GM23338 (cell line): Measurements from ENCODE around the gene FAM171A2. TPM values are rescaled to one million over a fixed set of nuclear protein-coding genes. Genes with fewer than 3 reads are reported as not detected.

ENCODE experiments used
- ATAC-seq: fragments of 200-7000 bp; cut with Tn5 transposase; 3 replicates; pipeline ENCODE4 v1.9.1; 2020
- DNase-seq: peaks from one replicate; pipeline ENCODE4 v3.0.0-alpha.2; 2015; ENCODE audit warnings: low spot score
- H2AFZ ChIP-seq: fragments of 200-600 bp; sonication (generic); 2 replicates; pipeline ENCODE4 v1.8.0; 2016; ENCODE audit warnings: antibody characterized with exemption, mild to moderate bottlenecking, moderate library complexity
- H3F3A ChIP-seq: fragments of 200-600 bp; sonication (generic); replicated peaks from 2 replicates; pipeline ENCODE4 v1.8.0; 2017; ENCODE audit warnings: antibody characterized with exemption, mixed run types, low read depth
- H3K27ac ChIP-seq: fragments of 200-600 bp; sonication (generic); 2 replicates; pipeline ENCODE4 v1.6.1; 2016; ENCODE audit warnings: low read depth
- H3K27me3 ChIP-seq: fragments of 200-600 bp; sonication (generic); 2 replicates; pipeline ENCODE4 v1.8.0; 2016; ENCODE audit warnings: mild to moderate bottlenecking, mixed run types, moderate library complexity; ENCODE audit not compliant: insufficient read depth
- H3K36me3 ChIP-seq: fragments of 200-600 bp; sonication (generic); 2 replicates; pipeline ENCODE4 v1.8.0; 2016; ENCODE audit warnings: mild to moderate bottlenecking; ENCODE audit not compliant: insufficient read depth
- H3K4me1 ChIP-seq: fragments of 200-600 bp; sonication (generic); 2 replicates; pipeline ENCODE4 v1.8.0; 2016; ENCODE audit warnings: mild to moderate bottlenecking, moderate library complexity; ENCODE audit not compliant: insufficient read depth
- H3K4me2 ChIP-seq: fragments of 200-600 bp; sonication (generic); 2 replicates; pipeline ENCODE4 v1.7.1; 2017; ENCODE audit warnings: mixed run types
- H3K4me3 ChIP-seq: fragments of 200-600 bp; sonication (generic); 2 replicates; pipeline ENCODE4 v1.6.1; 2016; ENCODE audit warnings: mixed run types
- H3K79me2 ChIP-seq: fragments of 200-600 bp; sonication (generic); replicated peaks from 2 replicates; pipeline ENCODE4 v1.8.0; 2017; ENCODE audit warnings: mild to moderate bottlenecking; ENCODE audit not compliant: insufficient read depth
- H3K9me2 ChIP-seq: fragments of 200-600 bp; sonication (generic); 2 replicates; pipeline ENCODE4 v1.8.0; 2017; ENCODE audit not compliant: insufficient read depth
- H4K20me1 ChIP-seq: fragments of 200-600 bp; sonication (generic); replicated peaks from 2 replicates; pipeline ENCODE4 v1.8.0; 2017; ENCODE audit warnings: mild to moderate bottlenecking; ENCODE audit not compliant: insufficient read depth
- H3K27ac Mint-ChIP-seq: 2 replicates; pipeline ENCODE4 v1.8.0; 2020; ENCODE audit warnings: inconsistent platforms, mild to moderate bottlenecking, moderate library complexity, mixed read lengths
- H3K27me3 Mint-ChIP-seq: 3 replicates; pipeline ENCODE4 v1.8.0; 2022; ENCODE audit warnings: low read depth, mild to moderate bottlenecking, moderate library complexity, mixed read lengths, inconsistent platforms; ENCODE audit not compliant: insufficient read depth, poor library complexity
- H3K36me3 Mint-ChIP-seq: 3 replicates; pipeline ENCODE4 v1.8.0; 2021; ENCODE audit warnings: low read depth, mild to moderate bottlenecking, inconsistent platforms, moderate library complexity, mixed read lengths
- H3K4me1 Mint-ChIP-seq: 3 replicates; pipeline ENCODE4 v1.8.0; 2020; ENCODE audit warnings: mild to moderate bottlenecking, inconsistent platforms, mixed read lengths
- H3K4me3 Mint-ChIP-seq: 3 replicates; pipeline ENCODE4 v1.8.0; 2021; ENCODE audit warnings: moderate library complexity, mild to moderate bottlenecking, inconsistent platforms, mixed read lengths
- H3K9me3 Mint-ChIP-seq: 3 replicates; pipeline ENCODE4 v1.8.0; 2020; ENCODE audit warnings: moderate library complexity, mild to moderate bottlenecking, inconsistent platforms, mixed read lengths
- CREB1 ChIP-seq: fragments of 250-450 bp; sonication (Bioruptor Pico); IDR thresholded peaks from 2 replicates; pipeline ENCODE4 v1.5.0; 2020; ENCODE audit warnings: low read depth, mild to moderate bottlenecking, moderate library complexity
- CTCF ChIP-seq, 2 experiments: fragments of 200-600 bp in 1 of 2; sonication (generic) in 1 of 2; conservative IDR thresholded peaks; 2 replicates each; pipeline versions ENCODE4 v1.5.1 to v1.6.1; 2016 to 2017; ENCODE audit warnings: antibody characterized with exemption in 2 of 2, low read depth in 2 of 2, mild to moderate bottlenecking in 2 of 2, moderate library complexity in 1 of 2
- ETS1 ChIP-seq: IDR thresholded peaks from 2 replicates; pipeline ENCODE4 v1.6.1; 2016; ENCODE audit warnings: antibody characterized with exemption
- EZH2 ChIP-seq: fragments of 200-600 bp; sonication (generic); IDR thresholded peaks from one replicate; pipeline ENCODE4 v1.8.0; 2017; ENCODE audit warnings: antibody characterized with exemption, mild to moderate bottlenecking, low read depth; ENCODE audit not compliant: unreplicated experiment
- EZH2phosphoT487 ChIP-seq: fragments of 200-600 bp; sonication (generic); IDR thresholded peaks from one replicate; pipeline ENCODE4 v1.8.1; 2018; ENCODE audit warnings: antibody characterized with exemption; ENCODE audit not compliant: unreplicated experiment
- JUNB ChIP-seq: IDR thresholded peaks from one replicate; pipeline ENCODE4 v1.6.1; 2016; ENCODE audit warnings: antibody characterized with exemption; ENCODE audit not compliant: unreplicated experiment
- NANOG ChIP-seq: IDR thresholded peaks from 2 replicates; pipeline ENCODE4 v1.6.1; 2016; ENCODE audit warnings: antibody characterized with exemption, borderline replicate concordance
- REST ChIP-seq: IDR thresholded peaks from one replicate; pipeline ENCODE4 v1.6.1; 2018; ENCODE audit warnings: antibody characterized with exemption; ENCODE audit not compliant: unreplicated experiment
- STAT1 ChIP-seq: IDR thresholded peaks from one replicate; pipeline ENCODE4 v1.6.1; 2016; ENCODE audit warnings: antibody characterized with exemption; ENCODE audit not compliant: unreplicated experiment
- ZNF114 ChIP-seq: fragments of 250-450 bp; sonication (Bioruptor Pico); IDR thresholded peaks from 2 replicates; pipeline ENCODE4 v1.5.0; 2020; ENCODE audit warnings: mild to moderate bottlenecking, moderate library complexity
- ZNF331 ChIP-seq: fragments of 250-450 bp; sonication (Bioruptor Pico); IDR thresholded peaks from 2 replicates; pipeline ENCODE4 v1.5.0; 2020; ENCODE audit warnings: low read depth, mild to moderate bottlenecking, moderate library complexity
- polyA plus RNA-seq: library from polyadenylated mRNA; unstranded; fragments of >200 nt; fragmentation: Nextera tagmentation; extraction: Ambion mirVana; gene quantifications from 2 replicates; pipeline ENCODE4 v1.2.1, GENCODE V29; 2016
- total RNA-seq: library from RNA; depleted of rRNA; stranded (reverse); fragments of >200 nt; shearing (Covaris generic); gene quantifications from 2 replicates; pipeline ENCODE4 v1.2.3, GENCODE V29; 2014

Gene FAM171A2
- total and polyA plus RNA-seq, 2 experiments from 2014 or later: 4.1 to 35.4 TPM

GRCh38 chr17:44338702-44339101, 25.0 kb downstream of the FAM171A2 start (continued):
- no peak for TF ChIP-seq REST
- TF ChIP-seq NANOG: no peak
- TF ChIP-seq ZNF331 (CRISPR knock-in tag): no peak
- no peak for TF ChIP-seq ETS1
- no peak for TF ChIP-seq STAT1
- TF ChIP-seq ZNF114 (CRISPR knock-in tag): no peak
- no peak for TF ChIP-seq JUNB
- no peak for TF ChIP-seq CREB1 (CRISPR knock-in tag)
- TF ChIP-seq EZH2: no peak

GRCh38 chr17:44335968-44336367, 27.7 kb downstream of the FAM171A2 start:
- DNase-seq (no peak), ATAC-seq (no peak)
- no peak for TF ChIP-seq EZH2phosphoT487
- TF ChIP-seq CTCF (conservative IDR thresholded peaks at IDR 0.05; ENCODE audit: low read depth in 2 of 2): no peak
- TF ChIP-seq REST: no peak
- Mint-ChIP-seq H3K9me3 (no peaks in the 10 kb centered on the region), H3K27ac (no peak overlapping the region), H3K27me3 (peaks cover 7% of the 10 kb centered on the region), H3K4me3 (no peak overlapping the region), H3K36me3 (no peaks in the 10 kb centered on the region), H3K4me1 (peaks cover 11% of the 10 kb centered on the region)
- H3F3A ChIP-seq: 0 out of 2 replicates have a peak, but pooled peaks cover 2% of the 10 kb centered on the region
- H3K36me3 ChIP-seq: no peaks in the 10 kb centered on the region
- no peaks in the 10 kb centered on the region; the same call in 1 of the 2 replicates for H3K4me1 ChIP-seq
- H3K27ac ChIP-seq: no peak overlapping the region
- no peaks in the 10 kb centered on the region for H4K20me1 ChIP-seq
- H3K4me2 ChIP-seq: no peak overlapping the region
- H3K4me3 ChIP-seq: no peak overlapping the region
- no peaks in the 10 kb centered on the region for H3K79me2 ChIP-seq
- no peaks in the 10 kb centered on the region for H3K9me2 ChIP-seq
- no peak overlapping the region for H2AFZ ChIP-seq
- H3K27me3 ChIP-seq: no peaks in the 10 kb centered on the region
